GM18502 (cell line): Measurements from ENCODE around the gene NT5DC4.
"Not testable (repeated sequence)": the region's sequence is repeated elsewhere in the genome, so short reads cannot be mapped to it uniquely, and the experiment has no call there.

Experiments used
- ATAC-seq: cut with Tn5 transposase; IDR thresholded peaks from one replicate; pipeline ENCODE4 v1.9.1; 2021; ENCODE audit warnings: mild to moderate bottlenecking; ENCODE audit not compliant: unreplicated experiment, poor library complexity

Gene NT5DC4

GRCh38 chr2:112698834-112699515 lies 21.8 kb upstream of the NT5DC4 start:
- ATAC-seq, result no peak

GRCh38 chr2:112699984-112700667 lies 20.7 kb upstream of the NT5DC4 start:
- ATAC-seq, result no peak

GRCh38 chr2:112701052-112701451 lies 19.8 kb upstream of the NT5DC4 start:
- no peak for ATAC-seq

GRCh38 chr2:112703684-112704083 lies 17.1 kb upstream of the NT5DC4 start:
- ATAC-seq, result no peak

- no peak for ATAC-seq
Observed at GRCh38 chr2:112705575-112705974, 15.2 kb upstream of the NT5DC4 start.

GRCh38 chr2:112706170-112706664 lies 14.6 kb upstream of the NT5DC4 start:
- peak; percentile 50 for ATAC-seq

- ATAC-seq, result not testable (repeated sequence)
Observed at GRCh38 chr2:112706947-112707346, 13.9 kb upstream of the NT5DC4 start.

- ATAC-seq, result no peak
Observed at GRCh38 chr2:112708968-112709367, 11.9 kb upstream of the NT5DC4 start.

- ATAC-seq, result no peak
Observed at GRCh38 chr2:112709703-112710102, 11.1 kb upstream of the NT5DC4 start.

- ATAC-seq, result no peak
Observed at GRCh38 chr2:112710956-112711750, 9.7 kb upstream of the NT5DC4 start.

GRCh38 chr2:112712465-112712864 lies 8.4 kb upstream of the NT5DC4 start:
- no peak for ATAC-seq

GRCh38 chr2:112712903-112713584 lies 7.8 kb upstream of the NT5DC4 start:
- ATAC-seq, result no peak

GRCh38 chr2:112713585-112713925 lies 7.3 kb upstream of the NT5DC4 start:
- no peak for ATAC-seq

GRCh38 chr2:112713926-112714325 lies 6.9 kb upstream of the NT5DC4 start:
- no peak for ATAC-seq

- no peak for ATAC-seq
Observed at GRCh38 chr2:112714331-112714730, 6.5 kb upstream of the NT5DC4 start.

GRCh38 chr2:112714836-112715631 lies 5.8 kb upstream of the NT5DC4 start:
- no peak for ATAC-seq

GRCh38 chr2:112716094-112716493 lies 4.7 kb upstream of the NT5DC4 start:
- ATAC-seq, result not testable (repeated sequence)

GRCh38 chr2:112716826-112717352 lies 3.9 kb upstream of the NT5DC4 start:
- not testable (repeated sequence) for ATAC-seq

- ATAC-seq, result no peak
Observed at GRCh38 chr2:112718863-112719370, 1.9 kb upstream of the NT5DC4 start.
